Loucy (cell line): ENCODE data around the gene OSBP.

Experiments used
- EZH2phosphoT487 ChIP-seq: fragments of 200-600 bp; IDR thresholded peaks from 2 replicates; pipeline ENCODE4 v1.6.1; 2018; ENCODE audit warnings: antibody characterized with exemption, mild to moderate bottlenecking, moderate library complexity, borderline replicate concordance
- TF ChIP-seq, protein P1 (sequence below): fragments of 200-600 bp; sonication (generic); conservative IDR thresholded peaks from 2 replicates; pipeline ENCODE4 v1.5.1; 2014; ENCODE audit warnings: mild to moderate bottlenecking, antibody characterized with exemption, low read length

DNA sequence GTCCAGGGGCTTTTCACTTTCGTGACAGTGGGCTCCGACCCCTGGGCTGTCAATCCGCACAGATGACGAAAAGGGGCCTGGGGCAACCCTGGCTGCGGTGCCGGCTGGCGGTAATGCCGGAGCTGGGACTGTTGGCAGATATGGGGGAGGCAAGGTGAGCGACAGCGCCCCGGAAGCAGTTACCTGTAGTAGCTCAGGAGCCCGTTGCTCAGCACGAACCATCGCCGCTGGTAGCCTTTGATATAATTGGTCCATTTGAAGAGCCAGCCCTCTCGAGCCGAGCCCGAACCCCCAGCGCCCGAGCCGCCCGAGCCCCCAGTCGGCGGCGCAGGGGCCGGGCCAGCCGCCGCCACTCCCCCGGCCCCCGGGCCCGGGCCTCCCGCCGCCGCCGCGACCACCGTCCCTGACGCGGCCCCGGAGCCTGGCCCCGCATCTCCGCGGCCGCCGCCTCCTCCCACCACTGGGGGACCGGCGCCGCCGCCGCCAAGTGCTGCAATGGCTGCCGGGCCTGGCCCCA, 396 bp downstream of the OSBP start:
- TF ChIP-seq, protein P1, sequence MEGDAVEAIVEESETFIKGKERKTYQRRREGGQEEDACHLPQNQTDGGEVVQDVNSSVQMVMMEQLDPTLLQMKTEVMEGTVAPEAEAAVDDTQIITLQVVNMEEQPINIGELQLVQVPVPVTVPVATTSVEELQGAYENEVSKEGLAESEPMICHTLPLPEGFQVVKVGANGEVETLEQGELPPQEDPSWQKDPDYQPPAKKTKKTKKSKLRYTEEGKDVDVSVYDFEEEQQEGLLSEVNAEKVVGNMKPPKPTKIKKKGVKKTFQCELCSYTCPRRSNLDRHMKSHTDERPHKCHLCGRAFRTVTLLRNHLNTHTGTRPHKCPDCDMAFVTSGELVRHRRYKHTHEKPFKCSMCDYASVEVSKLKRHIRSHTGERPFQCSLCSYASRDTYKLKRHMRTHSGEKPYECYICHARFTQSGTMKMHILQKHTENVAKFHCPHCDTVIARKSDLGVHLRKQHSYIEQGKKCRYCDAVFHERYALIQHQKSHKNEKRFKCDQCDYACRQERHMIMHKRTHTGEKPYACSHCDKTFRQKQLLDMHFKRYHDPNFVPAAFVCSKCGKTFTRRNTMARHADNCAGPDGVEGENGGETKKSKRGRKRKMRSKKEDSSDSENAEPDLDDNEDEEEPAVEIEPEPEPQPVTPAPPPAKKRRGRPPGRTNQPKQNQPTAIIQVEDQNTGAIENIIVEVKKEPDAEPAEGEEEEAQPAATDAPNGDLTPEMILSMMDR = no peak
- TF ChIP-seq EZH2phosphoT487 = no peak
